HG02588 (cell line): ENCODE data around the gene GTSF1L.

Source experiments
- ATAC-seq: cut with Tn5 transposase; IDR thresholded peaks from one replicate; pipeline ENCODE4 v1.9.1; 2021; ENCODE audit warnings: mild to moderate bottlenecking, moderate library complexity; ENCODE audit not compliant: unreplicated experiment

Gene GTSF1L

DNA sequence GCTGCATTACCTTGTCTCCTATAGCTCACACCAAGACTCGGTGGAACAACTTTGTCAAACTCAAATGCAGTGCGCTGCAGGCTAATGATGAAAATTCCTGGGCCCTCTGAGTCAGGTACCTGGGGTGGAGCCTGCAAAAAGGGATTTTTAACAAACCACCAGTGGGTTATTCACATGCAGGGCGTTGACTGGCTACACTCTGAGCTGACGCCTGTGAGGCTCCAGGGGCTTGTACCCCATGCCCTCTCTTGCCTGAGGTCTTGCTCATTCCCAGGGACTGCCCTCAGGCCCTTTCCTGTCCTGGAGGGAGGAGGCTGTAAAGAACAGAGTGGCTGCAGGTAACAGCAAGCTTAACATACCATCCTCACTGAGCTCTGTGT lies 9.2 kb downstream of the GTSF1L start:
- ATAC-seq = no peak

DNA sequence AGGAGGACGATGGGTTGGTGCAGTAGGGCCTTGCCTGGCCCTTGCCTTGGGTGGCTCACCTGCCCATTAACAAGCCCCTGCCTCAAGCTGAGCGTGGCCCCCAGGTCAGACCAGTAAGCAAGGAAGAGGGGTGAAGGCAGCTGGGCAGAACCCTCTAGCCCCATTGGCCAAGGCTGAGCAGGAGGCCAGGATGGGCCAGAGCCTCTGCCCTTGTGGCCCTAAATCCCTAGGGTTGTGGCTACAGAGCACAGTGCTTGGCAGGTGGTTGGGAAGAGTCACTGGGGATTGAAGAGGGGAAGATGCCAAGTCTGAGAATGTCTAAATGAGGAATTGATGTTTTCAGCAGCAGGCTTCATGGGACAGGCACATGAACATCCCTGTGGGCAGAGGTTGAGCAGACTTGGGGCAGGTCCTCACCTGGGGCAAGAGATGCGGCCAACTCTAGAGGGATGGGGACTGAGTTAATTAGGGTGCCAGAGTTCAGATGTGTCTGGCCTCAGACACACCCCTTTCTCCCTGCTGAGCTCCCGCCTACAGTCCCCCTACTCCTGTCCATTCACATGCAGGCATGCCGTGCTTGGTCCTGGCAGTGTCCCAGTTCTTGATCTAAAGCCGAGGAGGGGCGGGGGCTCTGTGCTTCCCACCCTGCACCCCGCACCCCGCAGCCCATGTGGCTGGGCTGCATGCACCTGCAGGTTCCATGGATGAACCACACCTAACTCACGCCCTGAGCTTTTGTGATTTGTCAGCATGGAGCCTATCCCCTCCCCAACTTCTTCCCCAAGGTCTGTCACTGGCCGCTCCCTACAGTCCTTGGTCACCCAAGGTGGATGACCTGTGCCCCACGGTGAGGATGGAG lies 9.8 kb downstream of the GTSF1L start:
- no peak for ATAC-seq

DNA sequence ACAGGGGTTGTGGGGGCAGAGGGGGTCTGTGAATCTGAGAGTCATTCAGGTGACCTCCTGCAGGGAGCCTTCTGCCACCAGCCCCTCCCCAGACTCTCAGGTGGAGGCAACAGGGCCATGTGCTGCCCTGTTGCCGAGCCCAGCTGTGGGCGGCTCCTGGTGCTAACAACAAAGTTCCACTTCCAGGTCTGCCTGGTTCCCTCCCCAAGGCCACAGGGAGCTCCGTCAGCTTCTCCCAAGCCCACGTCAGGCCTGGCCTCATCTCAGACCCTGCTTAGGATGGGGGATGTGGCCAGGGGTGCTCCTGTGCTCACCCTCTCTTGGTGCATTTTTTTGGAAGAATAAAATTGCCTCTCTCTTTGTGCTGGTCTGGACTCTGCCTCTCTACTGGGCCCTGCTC lies 10.7 kb downstream of the GTSF1L start:
- ATAC-seq = no peak

DNA sequence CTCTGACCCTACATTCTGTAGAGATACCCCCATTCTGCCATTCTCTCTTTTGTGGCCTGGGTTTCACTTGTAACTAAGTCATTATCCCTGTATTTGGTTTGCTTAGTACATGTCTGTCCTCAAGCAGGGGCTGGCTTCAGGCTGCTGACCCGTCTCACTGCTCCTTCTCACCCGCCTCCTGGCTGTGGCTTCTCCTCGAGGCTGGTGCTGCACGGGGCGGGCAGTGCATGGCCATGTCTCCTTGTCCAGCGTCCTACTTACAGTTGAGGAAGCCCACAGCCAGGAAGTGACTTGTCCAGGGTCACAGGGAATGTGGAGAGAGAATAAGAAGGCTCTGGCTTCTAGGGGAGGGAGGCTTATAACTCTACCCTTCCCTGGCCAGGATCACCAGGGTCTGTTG lies 11.3 kb downstream of the GTSF1L start:
- no peak for ATAC-seq

GRCh38 chr20:43715044-43715443 lies 11.8 kb downstream of the GTSF1L start:
- ATAC-seq = no peak

DNA sequence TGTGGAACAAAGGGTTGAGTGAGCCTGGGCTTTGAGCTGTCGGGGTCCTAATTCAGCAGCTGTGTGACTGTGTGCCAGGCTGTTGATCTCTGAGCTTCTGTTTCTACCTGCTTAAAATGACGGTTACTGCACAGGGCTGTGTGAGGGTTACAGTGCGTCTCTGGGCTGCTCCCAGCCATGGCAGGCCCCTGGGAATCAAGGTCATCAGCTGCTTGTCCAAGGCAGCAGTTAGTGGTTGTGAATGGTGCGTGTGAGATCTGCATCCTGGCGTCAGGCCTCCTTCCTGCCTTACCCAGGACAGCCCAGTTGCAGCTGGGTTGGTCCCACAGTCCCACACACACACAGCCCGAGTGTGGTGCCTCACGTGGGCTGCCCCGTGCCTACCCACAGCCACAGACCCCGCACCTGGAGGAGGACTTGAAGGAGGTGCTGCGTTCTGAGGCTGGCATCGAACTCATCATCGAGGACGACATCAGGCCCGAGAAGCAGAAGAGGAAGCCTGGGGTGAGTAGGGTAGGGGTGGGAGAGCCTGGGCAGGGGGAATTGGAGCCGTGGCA lies 15.6 kb downstream of the GTSF1L start:
- no peak for ATAC-seq

- ATAC-seq = peak; percentile 66
Observed at GRCh38 chr20:43710370-43711044, 16.3 kb downstream of the GTSF1L start.

GRCh38 chr20:43702502-43702901 lies 24.3 kb downstream of the GTSF1L start:
- ATAC-seq = no peak

GRCh38 chr20:43700627-43701026 lies 26.2 kb downstream of the GTSF1L start:
- no peak for ATAC-seq

DNA sequence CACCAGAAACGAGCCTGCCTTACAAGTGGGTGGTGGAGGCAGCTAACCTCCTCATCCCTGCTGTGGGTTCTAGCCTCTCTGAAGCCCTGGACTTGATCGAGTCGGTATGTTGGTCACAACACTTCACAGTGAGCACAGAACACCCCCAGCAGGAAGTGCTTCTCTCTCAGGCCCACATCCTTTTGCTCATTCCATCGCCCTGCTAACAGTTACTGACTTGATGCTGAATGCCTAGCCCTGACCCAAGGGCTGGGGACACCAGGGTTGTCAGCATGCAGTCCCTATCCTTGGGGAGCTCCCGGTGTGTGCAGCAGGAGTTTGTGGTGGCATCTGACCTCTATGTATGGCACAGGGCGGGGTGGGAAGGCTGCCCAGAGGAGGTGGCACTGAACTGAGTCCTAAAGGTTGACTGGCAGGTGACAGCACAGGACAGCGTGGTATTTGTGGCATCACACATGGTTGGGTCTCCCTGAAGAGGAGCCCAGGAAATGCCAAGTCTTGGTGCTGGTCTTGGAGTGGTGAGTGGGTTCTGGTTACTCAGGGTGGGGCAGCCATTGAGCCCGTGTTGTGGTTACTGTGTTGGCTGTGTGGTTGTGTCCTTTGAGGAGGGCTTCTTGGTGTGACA lies 26.7 kb downstream of the GTSF1L start:
- ATAC-seq = no peak

DNA sequence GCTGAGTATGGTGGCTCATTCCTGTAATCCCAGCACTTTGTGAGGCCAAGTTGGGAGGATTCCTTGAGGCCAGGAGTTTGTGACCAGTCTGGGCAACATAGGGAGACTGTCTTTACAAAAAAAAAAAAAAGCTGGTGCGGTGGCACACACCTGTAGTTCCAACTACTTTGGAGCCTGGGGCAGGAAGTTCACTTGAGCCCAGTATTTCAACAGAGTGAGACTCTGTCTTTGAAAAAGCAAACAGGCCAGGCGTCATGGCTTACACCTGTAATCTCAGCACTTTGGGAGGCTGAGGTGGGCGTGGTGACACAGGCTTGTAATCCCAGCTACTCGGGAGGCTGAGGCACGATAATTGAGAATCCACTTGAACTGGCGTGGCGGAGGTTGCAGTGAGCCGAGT lies 31.2 kb downstream of the GTSF1L start:
- no peak for ATAC-seq

DNA sequence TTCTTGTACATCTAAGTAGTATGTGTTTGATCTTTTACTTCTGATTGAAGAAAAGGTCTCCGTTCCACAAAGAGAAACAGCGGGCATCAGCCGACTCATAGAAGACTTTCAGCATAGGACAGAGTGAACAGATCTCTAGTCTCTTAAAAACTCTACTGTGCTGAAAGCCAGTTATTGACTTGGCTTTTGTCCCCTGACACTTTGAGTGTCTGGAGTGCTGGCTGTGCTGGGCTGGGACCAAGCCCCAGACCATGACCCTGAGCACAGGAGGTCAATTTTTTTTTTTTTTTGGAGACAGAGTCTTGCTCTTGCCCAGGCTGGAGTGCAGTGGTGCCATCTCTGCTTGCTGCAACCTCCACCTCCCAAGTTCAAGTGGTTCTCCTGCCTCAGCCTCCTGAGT lies 32.0 kb downstream of the GTSF1L start:
- no peak for ATAC-seq

- no peak for ATAC-seq
Observed at GRCh38 chr20:43691928-43692524, 34.8 kb downstream of the GTSF1L start.

GRCh38 chr20:43690943-43691598 lies 35.7 kb downstream of the GTSF1L start:
- ATAC-seq = no peak

GRCh38 chr20:43689165-43689564 lies 37.6 kb downstream of the GTSF1L start:
- ATAC-seq = no peak

- ATAC-seq = no peak
Observed at GRCh38 chr20:43686820-43687219, 40.0 kb downstream of the GTSF1L start.

DNA sequence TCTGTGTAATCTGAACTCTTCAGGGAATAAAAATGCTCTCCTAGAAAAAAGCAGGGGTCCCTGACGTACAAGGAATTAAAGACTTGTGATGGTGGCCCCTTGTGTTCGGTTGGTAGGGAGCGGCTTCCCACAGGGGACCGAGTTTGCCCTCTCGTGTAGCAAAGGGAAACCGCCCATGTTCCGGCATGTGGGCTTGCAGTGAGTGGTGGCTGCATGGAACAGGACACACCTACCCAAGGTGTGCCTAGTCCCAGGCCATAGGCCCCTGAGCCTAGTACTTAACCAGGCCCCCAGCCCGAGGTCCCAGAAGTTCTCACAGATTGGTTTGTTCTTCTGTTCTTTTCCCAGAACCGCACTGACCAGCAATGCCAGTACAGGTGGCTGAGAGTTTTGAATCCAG lies 44.4 kb downstream of the GTSF1L start:
- peak; percentile 30 for ATAC-seq

DNA sequence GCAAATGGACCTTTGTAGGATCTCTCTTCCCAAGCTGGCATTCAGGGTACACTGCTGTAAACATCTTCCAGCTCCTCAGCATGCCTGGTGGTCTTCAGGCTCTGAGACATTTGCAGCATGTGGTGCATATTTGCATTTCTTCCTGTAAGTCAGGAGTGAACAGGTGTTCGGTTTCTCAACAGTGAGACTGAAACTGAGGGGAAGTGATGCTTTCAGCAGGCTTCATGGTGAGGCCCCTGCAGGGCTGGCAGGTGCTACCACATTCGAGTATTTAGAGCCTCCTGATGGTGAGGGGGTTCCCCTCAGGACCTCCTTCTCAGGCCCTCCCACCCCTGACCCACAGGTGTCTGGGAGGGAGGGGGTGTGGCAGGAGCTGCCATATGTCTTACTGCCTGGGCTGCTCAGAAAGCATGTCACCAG lies 44.8 kb downstream of the GTSF1L start:
- ATAC-seq = peak; percentile 88

- ATAC-seq = peak; percentile 23
Observed at GRCh38 chr20:43681468-43681942, 45.3 kb downstream of the GTSF1L start.

GRCh38 chr20:43680981-43681380 lies 45.8 kb downstream of the GTSF1L start:
- ATAC-seq = no peak

DNA sequence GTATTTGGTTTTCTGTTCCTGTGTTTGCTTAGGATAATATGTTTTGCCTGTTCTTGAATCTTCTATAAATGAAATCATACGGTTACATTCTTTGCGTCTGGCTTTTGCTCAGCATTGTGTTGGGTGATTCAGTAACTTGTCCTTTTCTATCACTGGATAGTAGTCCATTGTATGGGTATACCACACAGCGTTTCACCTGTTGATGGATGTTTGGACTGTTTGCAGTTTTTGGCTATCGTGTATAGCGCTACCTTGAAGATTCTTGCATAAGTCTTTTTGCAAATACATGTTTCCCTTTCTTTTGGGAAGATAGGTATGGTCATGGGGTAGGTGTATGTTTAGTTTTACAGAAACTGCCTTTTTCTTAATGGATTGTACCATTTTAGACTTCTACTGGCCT lies 50.4 kb downstream of the GTSF1L start:
- no peak for ATAC-seq
